IMR-90 (cell line): ENCODE results near the gene SLC30A10. TPM values are rescaled to one million over a fixed set of nuclear protein-coding genes. Genes with fewer than 3 reads are reported as not detected.

ENCODE experiments used
- ATAC-seq: fragments of 200-7000 bp; cut with Tn5 transposase; 2 replicates; pipeline ENCODE4 v1.9.1; 2020; ENCODE audit warnings: low read depth, mild to moderate bottlenecking, moderate library complexity
- BruUV-seq: library from RNA; stranded (reverse); fragments of 400-500 nt; replicated peaks from 2 replicates; lab custom pipeline; 2021; lab: Mats Ljungman, UMichigan
- CTCF ChIA-PET: fragments of 300-600 bp; formaldehyde crosslinking; extraction: SDS; loops from one replicate; lab custom pipeline; 2021; ENCODE audit warnings: antibody characterized with exemption; lab: Yijun Ruan, JAX
- POLR2A ChIA-PET: fragments of 300-600 bp; sonication (Branson Sonifier 250); formaldehyde crosslinking; loops from one replicate; lab custom pipeline; 2022; ENCODE audit warnings: antibody characterized with exemption; ENCODE audit not compliant: unreplicated experiment; lab: Charles Lee
- DNase-seq: peaks from one replicate; pipeline ENCODE4 v3.0.0; 2013
- H2AFZ ChIP-seq: replicated peaks from 2 replicates; pipeline ENCODE3; 2013; ENCODE audit warnings: low read length, mild to moderate bottlenecking; ENCODE audit not compliant: poor library complexity
- H2AK5ac ChIP-seq: 2 replicates; pipeline ENCODE4 v1.6.1; 2013; ENCODE audit warnings: low read depth, low read length, inconsistent platforms
- H2AK9ac ChIP-seq: replicated peaks from 2 replicates; pipeline ENCODE3; 2013; ENCODE audit warnings: mild to moderate bottlenecking, low read depth, low read length, moderate library complexity; ENCODE audit not compliant: poor library complexity
- H2BK120ac ChIP-seq: 2 replicates; pipeline ENCODE4 v1.6.1; 2013; ENCODE audit warnings: low read depth, low read length, inconsistent platforms
- H2BK15ac ChIP-seq: 3 replicates; pipeline ENCODE4 v1.6.1; 2013; ENCODE audit warnings: low read depth, low read length, inconsistent platforms
- H2BK20ac ChIP-seq: 2 replicates; pipeline ENCODE4 v1.6.1; 2013; ENCODE audit warnings: low read depth, mild to moderate bottlenecking, inconsistent platforms, low read length, moderate library complexity
- H2BK5ac ChIP-seq: 2 replicates; pipeline ENCODE4 v1.6.1; 2013; ENCODE audit warnings: mild to moderate bottlenecking, low read depth, low read length, inconsistent platforms; ENCODE audit not compliant: poor library complexity, severe bottlenecking
- H3K14ac ChIP-seq: replicated peaks from 2 replicates; pipeline ENCODE4 v1.6.1; 2013; ENCODE audit warnings: low read depth, low read length, inconsistent platforms
- H3K18ac ChIP-seq: 2 replicates; pipeline ENCODE4 v1.6.1; 2013; ENCODE audit warnings: low read depth, low read length, control low read depth
- H3K23ac ChIP-seq: 2 replicates; pipeline ENCODE4 v1.6.1; 2013; ENCODE audit warnings: low read depth, low read length, inconsistent platforms
- H3K27ac ChIP-seq: 2 replicates; pipeline ENCODE4 v1.5.1; 2013; ENCODE audit warnings: mild to moderate bottlenecking, control low read depth, low read length; ENCODE audit not compliant: insufficient read depth
- H3K27me3 ChIP-seq: 2 replicates; pipeline ENCODE4 v1.6.1; 2013; ENCODE audit warnings: low read length; ENCODE audit not compliant: control insufficient read depth, insufficient read depth
- H3K36me3 ChIP-seq: 2 replicates; pipeline ENCODE4 v1.6.1; 2013; ENCODE audit warnings: low read length, mixed read lengths; ENCODE audit not compliant: control insufficient read depth, insufficient read depth
- H3K4ac ChIP-seq: 2 replicates; pipeline ENCODE4 v1.6.1; 2013; ENCODE audit warnings: low read depth, low read length, inconsistent platforms
- H3K4me1 ChIP-seq: 2 replicates; pipeline ENCODE4 v1.6.1; 2013; ENCODE audit warnings: low read length, mixed read lengths; ENCODE audit not compliant: control insufficient read depth, insufficient read depth
- H3K4me2 ChIP-seq: 2 replicates; pipeline ENCODE4 v1.6.1; 2013; ENCODE audit warnings: low read depth, mild to moderate bottlenecking, control low read depth, low read length, moderate library complexity
- H3K4me3 ChIP-seq: 2 replicates; pipeline ENCODE4 v1.5.1; 2013; ENCODE audit warnings: low read depth, mild to moderate bottlenecking, control low read depth, low read length, moderate library complexity; ENCODE audit not compliant: insufficient read depth
- H3K56ac ChIP-seq: 2 replicates; pipeline ENCODE4 v1.6.1; 2013; ENCODE audit warnings: low read length, inconsistent platforms; ENCODE audit not compliant: insufficient read depth; ENCODE audit errors: extremely low read depth
- H3K79me1 ChIP-seq, 2 experiments: 2 replicates each; pipeline ENCODE4 v1.6.1; 2013; ENCODE audit warnings: low read length in 2 of 2, inconsistent platforms in 1 of 2, low read depth in 1 of 2
- H3K9ac ChIP-seq: 2 replicates; pipeline ENCODE4 v1.6.1; 2013; ENCODE audit warnings: low read depth, low read length, control low read depth
- H3K9me1 ChIP-seq: 2 replicates; pipeline ENCODE4 v1.6.1; 2013; ENCODE audit warnings: low read length, inconsistent platforms; ENCODE audit not compliant: insufficient read depth
- H3K9me3 ChIP-seq: 2 replicates; pipeline ENCODE4 v1.6.1; 2013; ENCODE audit warnings: low read length; ENCODE audit not compliant: control insufficient read depth, insufficient read depth
- H4K20me1 ChIP-seq: 2 replicates; pipeline ENCODE4 v1.6.1; 2013; ENCODE audit warnings: low read length, inconsistent platforms; ENCODE audit not compliant: insufficient read depth
- H4K5ac ChIP-seq: 2 replicates; pipeline ENCODE4 v1.6.1; 2013; ENCODE audit warnings: mild to moderate bottlenecking, low read depth, low read length, control low read depth
- H4K8ac ChIP-seq, 2 experiments: 2 replicates each; pipeline ENCODE4 v1.6.1; 2013; ENCODE audit warnings: low read depth in 2 of 2, low read length in 2 of 2, control low read depth in 1 of 2, inconsistent platforms in 1 of 2
- H4K91ac ChIP-seq: 2 replicates; pipeline ENCODE4 v1.6.1; 2013; ENCODE audit warnings: low read depth, low read length, inconsistent platforms; ENCODE audit not compliant: insufficient read depth
- CHD1 ChIP-seq: IDR thresholded peaks from 2 replicates; pipeline ENCODE4 v1.6.1; 2012; ENCODE audit warnings: low read depth, low read length, improper control_type of control experiment
- CTCF ChIP-seq: conservative IDR thresholded peaks from 2 replicates; pipeline ENCODE4 v1.5.1; 2012; ENCODE audit warnings: mild to moderate bottlenecking, low read depth, low read length, improper control_type of control experiment
- ELK1 ChIP-seq: fragments of 150-350 bp; IDR thresholded peaks from 2 replicates; pipeline ENCODE4 v1.6.1; 2016; ENCODE audit warnings: low read depth, mild to moderate bottlenecking, low read length, moderate library complexity, borderline replicate concordance
- FOS ChIP-seq: fragments of 150-350 bp; IDR thresholded peaks from 2 replicates; pipeline ENCODE4 v1.6.1; 2016; ENCODE audit warnings: low read depth, low read length
- MAFK ChIP-seq: IDR thresholded peaks from 2 replicates; pipeline ENCODE4 v1.6.1; 2012; ENCODE audit warnings: low read depth, low read length, improper control_type of control experiment
- MAZ ChIP-seq: IDR thresholded peaks from 2 replicates; pipeline ENCODE4 v1.6.1; 2012; ENCODE audit warnings: low read depth, mild to moderate bottlenecking, low read length, improper control_type of control experiment, moderate library complexity, borderline replicate concordance
- POLR2A ChIP-seq: IDR thresholded peaks from 2 replicates; pipeline ENCODE4 v1.6.1; 2012; ENCODE audit warnings: mild to moderate bottlenecking, low read depth, low read length
- RAD21 ChIP-seq: IDR thresholded peaks from 2 replicates; pipeline ENCODE4 v1.6.1; 2012; ENCODE audit warnings: low read length, improper control_type of control experiment
- RCOR1 ChIP-seq: IDR thresholded peaks from 2 replicates; pipeline ENCODE4 v1.6.1; 2012; ENCODE audit warnings: mild to moderate bottlenecking, low read length, improper control_type of control experiment; ENCODE audit not compliant: insufficient replicate concordance
- RFX5 ChIP-seq: IDR thresholded peaks from 2 replicates; pipeline ENCODE4 v1.8.0; 2012; ENCODE audit warnings: low read depth, mild to moderate bottlenecking, low read length, moderate library complexity
- USF2 ChIP-seq: fragments of 150-350 bp; IDR thresholded peaks from 2 replicates; pipeline ENCODE4 v1.6.1; 2017; ENCODE audit warnings: mild to moderate bottlenecking, antibody characterized with exemption, low read length, low read depth
- WGBS, 2 experiments: methylation state at CpG; one replicate each; pipeline versions ENCODE4 v1.1.5 to v1.1.7; 2013; ENCODE audit warnings: missing lambda C conversion rate in 2 of 2; ENCODE audit not compliant: insufficient read length in 1 of 2; ENCODE audit errors: extremely low coverage in 2 of 2; 5-methylcytosine and 5-hydroxymethylcytosine counted together
- dilution Hi-C: fragments of 300-500 bp; cut with HindIII; formaldehyde crosslinking; loops from one replicate; pipeline ENCODE4 v1.14.3; 2018; ENCODE audit warnings: low sequenced_read_pairs; ENCODE audit not compliant: unreplicated experiment
- in situ Hi-C: fragments of 300-500 bp; cut with MboI; formaldehyde crosslinking; loops from 3 replicates; pipeline ENCODE4 v1.14.3; 2019; ENCODE audit warnings: low sequenced_read_pairs, inconsistent platforms, mixed read lengths
- intact Hi-C: fragments of 100-400 bp; cut with micrococcal nuclease; formaldehyde crosslinking; loops from 2 replicates; pipeline ENCODE4 v1.10.0; 2022
- polyA plus RNA-seq, 3 experiments: library from polyadenylated mRNA; depleted of rRNA; stranded (reverse); fragments of >200 nt; gene quantifications; 2 replicates each; pipeline ENCODE4 v1.2.3, GENCODE V29; 2012; ENCODE audit warnings: low replicate concordance in 1 of 3
- total RNA-seq: library from RNA; depleted of rRNA; stranded (reverse); fragments of >200 nt; gene quantifications from 2 replicates; pipeline ENCODE4 v1.2.3, GENCODE V29; 2012

SLC30A10 gene
- total and polyA plus RNA-seq, 2 of the 4 experiments (the other 2 are of a cell fraction), result not detected

- Histone ChIP-seq H2BK15ac (no peak overlapping the region), H3K9me1 (no peaks in the 10 kb centered on the region), H2BK5ac (no peak overlapping the region), H4K5ac (no peak overlapping the region), H4K91ac (no peak overlapping the region), H3K9me3 (no peaks in the 10 kb centered on the region), H2BK120ac (no peak overlapping the region), H3K4me3 (no peak overlapping the region), H3K27ac (no peak overlapping the region), H3K23ac (no peak overlapping the region), H3K14ac (no peak overlapping the region), H2BK20ac (no peak overlapping the region), H4K8ac (no peak overlapping the region), H3K9ac (no peak overlapping the region), H3K4me2 (no peak overlapping the region), H2AK9ac (no peak overlapping the region), H4K20me1 (no peaks in the 10 kb centered on the region), H3K4ac (no peak overlapping the region), H2AK5ac (no peak overlapping the region), H3K18ac (no peak overlapping the region), H3K79me1 (no peaks in the 10 kb centered on the region), H3K36me3 (peaks cover 1% of the 10 kb centered on the region; the same call in 1 of the 2 replicates), H3K4me1 (no peaks in the 10 kb centered on the region), H3K56ac (no peak overlapping the region), H3K27me3 (no peaks in the 10 kb centered on the region), H2AFZ (no peak overlapping the region)
- 47% methylated on average over 3 of the region's 7 CpGs; no CpG with 5 or more reads in 1 of the 2 experiments for WGBS, 2 experiments
- BruUV-seq, result no TSS peak
- CTCF ChIA-PET, result no interaction called here
- in situ Hi-C loops, result no loop called here
- no peak for TF ChIP-seq RAD21
- no peak for TF ChIP-seq CHD1
- TF ChIP-seq MAFK, result no peak
- TF ChIP-seq CTCF, result no peak
- no peak for TF ChIP-seq ELK1
- no peak for TF ChIP-seq RFX5
- no peak for TF ChIP-seq FOS
- no peak for TF ChIP-seq MAZ
- no peak for TF ChIP-seq RCOR1
- no peak for TF ChIP-seq USF2
- no peak for TF ChIP-seq POLR2A
- POLR2A ChIA-PET, result no interaction called here
- DNase-seq, result no peak
- intact Hi-C loops, result no loop called here
- ATAC-seq, result no peak
- dilution Hi-C loops, result no loop called here
Observed at GRCh38 chr1:219963432-219963831, 35.1 kb upstream of the SLC30A10 start.
